KBM-7 (cell line): ENCODE measurements around the gene MYH6.
"Not testable (repeated sequence)": the region's sequence is repeated elsewhere in the genome, so short reads cannot be mapped to it uniquely, and the experiment has no call there.

ENCODE experiments used
- DNase-seq: peaks from one replicate; pipeline ENCODE4 v3.0.0-alpha.2; 2015
- in situ Hi-C: fragments of 300-500 bp; cut with MboI; formaldehyde crosslinking; loops from 2 replicates; pipeline ENCODE4 v1.14.3; 2020; ENCODE audit warnings: low sequenced_read_pairs, low pct_unique_long_range_greater_than_20kb, mixed read lengths

MYH6 gene

GRCh38 chr14:23402296-23403138, 5.6 kb downstream of the MYH6 start:
- in situ Hi-C loops = no loop called here
- DNase-seq = no peak

- in situ Hi-C loops = no loop called here
- DNase-seq = no peak
These were observed 6.8 kb downstream of the MYH6 start for GRCh38 chr14:23401291-23401690.

DNA sequence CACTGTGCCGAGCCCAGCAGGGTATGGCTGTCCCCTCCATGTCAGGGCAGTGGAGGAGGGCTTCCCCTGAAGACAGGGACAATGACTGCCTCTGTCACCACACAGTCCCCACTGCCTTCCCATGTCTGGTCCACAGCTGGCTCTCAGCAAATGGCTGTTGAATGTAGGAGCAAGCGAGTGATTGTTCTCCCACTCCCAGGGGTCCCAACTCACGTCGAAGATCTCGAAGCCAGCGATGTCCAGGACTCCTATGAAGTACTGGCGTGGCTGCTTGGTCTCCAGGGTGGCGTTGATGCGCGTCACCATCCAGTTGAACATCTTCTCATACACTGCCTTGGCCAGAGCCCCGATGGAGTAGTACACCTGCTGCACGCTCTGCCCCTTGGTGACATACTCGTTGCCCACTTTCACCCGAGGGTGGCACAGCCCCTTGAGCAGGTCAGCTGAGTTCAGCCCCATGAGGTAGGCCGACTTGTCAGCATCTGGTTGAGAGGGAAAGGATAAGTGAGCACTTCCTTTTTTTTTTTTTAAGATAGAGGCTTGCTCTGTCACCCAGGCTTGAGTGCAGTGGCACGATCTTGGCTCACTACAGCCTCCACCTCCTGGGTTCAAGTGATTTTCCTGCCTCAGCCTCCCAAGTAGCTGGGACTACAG, 7.5 kb downstream of the MYH6 start:
- DNase-seq, in situ Hi-C loops: not testable (repeated sequence)

GRCh38 chr14:23399591-23399990, 8.5 kb downstream of the MYH6 start:
- in situ Hi-C loops = no loop called here
- DNase-seq = no peak

- no peak for DNase-seq
- in situ Hi-C loops = no loop called here
These were observed 8.9 kb downstream of the MYH6 start for GRCh38 chr14:23399136-23399535.

DNA sequence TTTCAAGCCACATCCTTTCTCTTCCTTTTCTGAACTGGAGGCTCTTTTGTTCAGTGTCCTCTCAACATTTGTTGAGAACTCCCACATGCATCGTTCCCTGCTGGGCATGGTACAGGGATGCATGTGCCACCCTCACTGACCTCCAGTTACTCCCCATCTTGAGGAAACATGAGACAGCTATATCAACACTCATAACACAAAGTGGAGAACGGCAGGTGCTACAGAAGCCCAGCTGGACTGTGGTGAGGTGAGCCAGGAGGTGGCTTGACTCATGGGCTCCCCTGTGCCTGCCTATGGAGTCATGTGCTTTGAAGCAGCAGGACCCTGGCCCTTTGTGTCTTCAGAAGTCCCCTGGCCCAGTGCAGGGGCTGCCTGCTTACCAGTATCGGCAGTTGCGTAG, 9.7 kb downstream of the MYH6 start:
- DNase-seq = no peak
- in situ Hi-C loops = no loop called here

DNA sequence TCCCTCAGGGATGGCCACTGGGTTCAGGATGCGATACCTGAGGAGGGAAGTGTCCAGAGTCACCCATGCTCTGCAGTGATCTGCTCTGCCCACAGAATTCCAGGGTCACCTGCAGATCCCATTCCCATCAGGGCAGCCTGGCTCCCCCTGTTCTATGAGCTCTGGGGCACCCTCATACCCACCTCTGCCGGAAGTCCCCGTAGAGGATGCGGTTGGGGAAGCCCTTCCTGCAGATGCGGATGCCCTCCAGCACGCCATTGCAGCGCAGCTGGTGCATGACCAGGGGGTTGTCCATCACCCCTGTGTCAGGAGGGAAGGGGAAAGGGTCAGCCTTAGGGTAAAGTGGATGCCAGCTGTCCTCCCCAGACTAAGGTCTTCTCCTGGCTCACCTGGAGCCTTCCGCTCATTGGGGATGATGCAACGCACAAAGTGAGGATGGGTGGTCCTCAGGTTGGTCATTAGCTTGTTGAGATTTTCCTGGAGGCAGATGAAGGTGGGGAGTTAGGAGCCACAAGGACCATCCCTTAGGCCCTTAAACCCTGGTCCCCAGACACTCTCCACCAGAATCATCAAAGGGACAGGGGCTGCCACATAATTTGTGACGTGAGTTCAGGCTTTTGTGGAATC, 11.2 kb downstream of the MYH6 start:
- DNase-seq = no peak
- in situ Hi-C loops = no loop called here

DNA sequence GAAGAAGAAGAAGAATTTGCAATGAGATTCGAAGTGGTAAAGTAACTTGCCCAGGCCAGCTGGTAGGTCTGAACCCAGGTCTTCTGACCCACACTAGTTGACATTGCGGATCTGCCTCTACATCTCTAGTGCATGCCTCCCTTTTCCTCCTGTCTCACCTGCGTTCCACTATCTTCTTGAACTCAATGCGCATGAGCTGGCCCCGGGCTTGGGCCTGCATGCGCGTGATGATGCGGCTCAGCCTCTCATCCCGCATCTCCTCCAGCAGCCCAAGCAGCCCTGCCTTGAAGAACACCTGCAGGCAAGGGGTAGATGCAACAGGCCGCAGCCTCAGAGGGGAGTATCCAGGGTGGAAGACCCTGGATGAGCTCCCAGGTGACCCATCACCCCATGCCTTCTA, 11.9 kb downstream of the MYH6 start:
- no peak for DNase-seq
- in situ Hi-C loops = no loop called here

GRCh38 chr14:23392613-23393012, 15.5 kb downstream of the MYH6 start:
- no peak for DNase-seq
- in situ Hi-C loops = no loop called here

- DNase-seq, in situ Hi-C loops: not testable (repeated sequence)
These were observed 18.2 kb downstream of the MYH6 start for GRCh38 chr14:23389871-23390270.

DNA sequence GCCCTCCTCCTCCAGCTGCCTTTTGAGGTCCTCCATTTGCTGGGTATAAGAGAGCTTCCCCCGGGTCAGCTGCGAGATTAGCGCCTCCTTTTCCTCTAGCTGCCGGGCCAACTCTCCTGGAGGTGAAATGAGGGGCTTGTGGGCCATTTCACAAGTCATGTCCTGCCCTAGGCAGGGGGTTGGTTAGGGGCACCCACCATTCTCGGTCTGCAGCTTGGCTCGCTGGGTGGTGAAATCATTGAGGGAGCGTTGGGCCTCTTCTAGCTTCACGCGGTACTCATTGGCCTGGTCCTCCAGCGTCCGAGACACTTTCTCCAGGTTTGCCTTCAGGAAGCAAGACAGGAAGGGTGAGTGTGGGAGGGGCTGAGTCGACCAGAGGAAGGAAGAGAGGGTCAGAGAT, 18.7 kb downstream of the MYH6 start:
- DNase-seq = no peak
- in situ Hi-C loops = no loop called here

DNA sequence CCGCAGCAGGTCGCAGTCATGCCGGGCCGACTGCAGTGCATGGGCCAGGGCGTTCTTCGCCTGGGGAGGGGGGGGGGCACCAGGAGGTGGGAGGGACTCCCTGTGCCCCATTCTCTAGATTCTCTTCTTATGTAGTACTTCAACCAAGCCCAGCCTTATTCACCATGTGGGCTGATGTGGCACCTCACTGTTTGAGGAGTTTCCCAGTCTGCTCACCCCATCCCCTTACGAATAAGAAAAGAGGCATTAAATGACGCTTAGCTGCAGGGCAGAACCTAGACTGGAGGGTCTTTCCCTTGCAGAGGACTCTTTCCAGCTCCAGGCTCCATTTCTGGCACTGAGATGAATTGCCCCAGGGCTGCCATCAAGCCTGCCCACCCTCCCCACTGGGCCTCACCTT, 19.1 kb downstream of the MYH6 start:
- no peak for DNase-seq
- in situ Hi-C loops = no loop called here

- in situ Hi-C loops = no loop called here
- DNase-seq = no peak
These were observed 19.9 kb downstream of the MYH6 start for GRCh38 chr14:23387916-23388882.

- DNase-seq = no peak
- in situ Hi-C loops = no loop called here
These were observed 21.1 kb downstream of the MYH6 start for GRCh38 chr14:23386999-23387398.

DNA sequence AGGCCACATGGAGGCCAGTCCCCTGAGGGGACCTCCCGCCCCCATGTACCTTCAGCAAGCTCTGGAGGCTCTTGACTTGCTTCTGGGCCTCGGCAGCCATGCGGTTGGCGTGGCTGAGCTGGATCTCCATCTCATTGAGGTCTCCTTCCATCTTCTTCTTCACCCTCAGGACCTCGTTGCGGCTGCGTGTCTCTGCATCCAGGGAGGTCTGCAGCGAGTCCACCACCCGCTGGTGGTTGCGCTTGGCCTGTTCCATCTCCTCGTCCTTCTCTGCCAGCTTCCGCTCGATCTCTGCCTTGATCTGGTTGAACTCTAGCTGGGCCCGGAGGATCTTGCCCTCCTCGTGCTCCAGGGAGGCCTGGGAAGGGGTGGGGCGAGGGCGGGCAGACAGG, 21.8 kb downstream of the MYH6 start:
- DNase-seq, in situ Hi-C loops: not testable (repeated sequence)

- in situ Hi-C loops = no loop called here
- no peak for DNase-seq
These were observed 22.3 kb downstream of the MYH6 start for GRCh38 chr14:23385642-23386265.

- in situ Hi-C loops = no loop called here
- no peak for DNase-seq
These were observed 22.8 kb downstream of the MYH6 start for GRCh38 chr14:23385244-23385641.

DNA sequence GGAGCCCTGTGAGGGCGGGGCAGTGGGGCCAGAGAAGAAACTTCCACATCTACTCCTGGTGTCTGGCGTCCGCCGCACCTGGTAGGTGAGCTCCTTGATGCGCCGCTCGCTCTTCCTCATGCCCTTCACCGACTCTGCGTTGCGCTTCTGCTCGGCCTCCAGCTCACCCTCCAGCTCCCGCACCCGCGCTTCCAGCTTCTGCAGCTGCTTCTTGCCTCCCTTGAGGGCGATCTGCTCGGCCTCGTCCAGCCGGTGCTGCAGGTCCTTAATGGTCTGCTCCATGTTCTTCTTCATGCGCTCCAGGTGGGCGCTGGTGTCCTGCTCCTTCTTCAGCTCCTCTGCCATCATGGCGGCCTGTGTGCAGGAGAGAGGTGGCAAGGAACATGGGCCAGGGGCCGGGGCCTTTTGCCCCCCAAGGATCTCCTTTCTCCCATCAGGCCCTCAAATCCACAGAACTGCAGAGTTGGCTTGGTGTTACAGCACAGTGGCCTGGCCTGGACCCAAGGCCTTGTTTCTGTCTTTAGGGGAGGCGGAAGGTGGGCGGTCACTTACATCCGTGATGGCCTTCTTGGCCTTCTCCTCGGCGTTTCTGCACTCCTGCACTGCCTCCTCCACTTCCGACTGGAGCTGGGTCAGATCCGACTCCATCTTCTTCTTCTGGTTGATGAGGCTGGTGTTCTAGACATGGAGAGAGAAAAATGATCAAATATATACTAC, 23.6 kb downstream of the MYH6 start:
- no peak for DNase-seq
- in situ Hi-C loops = no loop called here
